ENCODE results near the gene PIGQ.
A peak's percentile ranks its signal among the peaks of the same experiment; 100 is the strongest.

The PIGQ gene

GRCh38 chr16:556474-557173 is 13.1 kb upstream of the PIGQ start:
- DNase-seq, result no peak

GRCh38 chr16:557463-558297 is 12.1 kb upstream of the PIGQ start:
- DNase-seq, result no peak

GRCh38 chr16:558298-559020 is 11.3 kb upstream of the PIGQ start:
- no peak for DNase-seq

GRCh38 chr16:559021-559380 is 10.8 kb upstream of the PIGQ start:
- DNase-seq, result no peak

- DNase-seq, result no peak
Measured at GRCh38 chr16:559411-560203, 10.2 kb upstream of the PIGQ start.

GRCh38 chr16:560204-560700 is 9.5 kb upstream of the PIGQ start, which contains the start of gene PRR35:
TSS of gene PRR35 (plus strand) at chr16:560394. CDS start at chr16:563295, 2,901 bp downstream.
- DNase-seq, result no peak

- no peak for DNase-seq
Measured at GRCh38 chr16:560701-561412, 8.9 kb upstream of the PIGQ start.

- DNase-seq, result no peak
Measured at GRCh38 chr16:561413-561794, 8.4 kb upstream of the PIGQ start.

- no peak for DNase-seq
Measured at GRCh38 chr16:561957-562938, 7.5 kb upstream of the PIGQ start.

GRCh38 chr16:563072-563644 is 6.6 kb upstream of the PIGQ start:
- DNase-seq, result no peak

- no peak for DNase-seq
Measured at GRCh38 chr16:564690-565418, 4.9 kb upstream of the PIGQ start.

- DNase-seq, result no peak
Measured at GRCh38 chr16:565419-566330, 4.1 kb upstream of the PIGQ start.

- DNase-seq, result peak; percentile 28 to 37
Measured at GRCh38 chr16:566475-567372, 3.0 kb upstream of the PIGQ start, which contains the start of gene NHLRC4. TSS of gene NHLRC4 (plus strand) at chr16:567005. CDS start at chr16:568048, 1,043 bp downstream.

GRCh38 chr16:567373-568256 is 2.2 kb upstream of the PIGQ start:
- DNase-seq, result no peak

- no peak for DNase-seq
Measured at GRCh38 chr16:568401-569258, 1.1 kb upstream of the PIGQ start.

All from stimulated activated CD4-positive, alpha-beta T cell treated with anti-CD3 and anti-CD28 coated beads, Interleukin-2, amount 100 ng/mL, for 48 hours (primary cell).